Inferior parietal cortex (tissue), 1 donor: Measurements from ENCODE around the gene ALDH3B1.

Experiments used
- DNase-seq: peaks from one replicate; pipeline ENCODE4 v3.0.0-alpha.2; 2016; ENCODE audit errors: extremely low spot score

The ALDH3B1 gene

GRCh38 chr11:68044145-68044813 lies 34.2 kb downstream of the ALDH3B1 start:
- DNase-seq = no peak

GRCh38 chr11:68044898-68045351 lies 34.8 kb downstream of the ALDH3B1 start:
- DNase-seq = no peak

- DNase-seq = no peak
Observed at GRCh38 chr11:68047437-68048290, 37.5 kb downstream of the ALDH3B1 start.

- no peak for DNase-seq
Observed at GRCh38 chr11:68048681-68049508, 38.8 kb downstream of the ALDH3B1 start.

GRCh38 chr11:68049509-68050370 lies 39.6 kb downstream of the ALDH3B1 start:
- no peak for DNase-seq

GRCh38 chr11:68050371-68050841 lies 40.3 kb downstream of the ALDH3B1 start:
- DNase-seq = no peak

- no peak for DNase-seq
Observed at GRCh38 chr11:68051191-68052136, 41.3 kb downstream of the ALDH3B1 start.

- DNase-seq = no peak
Observed at GRCh38 chr11:68052137-68052873, 42.2 kb downstream of the ALDH3B1 start.

GRCh38 chr11:68053117-68053516 lies 43.0 kb downstream of the ALDH3B1 start:
- DNase-seq = no peak

- no peak for DNase-seq
Observed at GRCh38 chr11:68053981-68054812, 44.1 kb downstream of the ALDH3B1 start.

GRCh38 chr11:68056317-68057285 lies 46.5 kb downstream of the ALDH3B1 start:
- DNase-seq = no peak

GRCh38 chr11:68057807-68058206 lies 47.7 kb downstream of the ALDH3B1 start:
- no peak for DNase-seq

GRCh38 chr11:68061508-68061907 lies 51.4 kb downstream of the ALDH3B1 start:
- no peak for DNase-seq

- DNase-seq = no peak
Observed at GRCh38 chr11:68064926-68065325, 54.8 kb downstream of the ALDH3B1 start.

GRCh38 chr11:68065841-68066240 lies 55.7 kb downstream of the ALDH3B1 start:
- DNase-seq = no peak

- no peak for DNase-seq
Observed at GRCh38 chr11:68066742-68067141, 56.6 kb downstream of the ALDH3B1 start.

GRCh38 chr11:68067991-68068390 lies 57.9 kb downstream of the ALDH3B1 start:
- no peak for DNase-seq
